Measurements from ENCODE around the gene SLC6A4. TPM values are rescaled to one million over a fixed set of nuclear protein-coding genes. Genes with fewer than 3 reads are reported as not detected.

The SLC6A4 gene
- total and polyA plus RNA-seq, 2 experiments from 2014 or later = 0.06 to 0.14 TPM

DNA sequence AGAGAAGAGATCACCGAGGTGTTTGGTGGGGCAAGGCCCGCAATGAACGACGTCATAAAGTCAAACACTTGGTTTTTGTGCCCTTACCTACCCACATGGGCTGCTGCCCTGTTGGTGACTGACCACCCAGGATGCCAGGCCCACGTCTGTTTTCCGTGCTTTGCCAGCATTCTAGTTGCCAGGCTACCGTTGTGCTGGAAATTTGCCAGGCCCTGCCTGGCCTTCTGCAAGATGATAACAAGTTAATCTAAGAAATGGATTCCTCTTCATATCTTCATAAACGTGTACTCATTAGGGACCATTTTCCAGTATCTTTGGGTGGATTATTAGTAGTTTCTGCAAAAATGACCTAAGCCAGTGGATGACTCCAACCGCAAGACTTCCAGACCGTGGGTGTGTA lies 35.4 kb downstream of the SLC6A4 start (continued):
- TF ChIP-seq, protein P1, sequence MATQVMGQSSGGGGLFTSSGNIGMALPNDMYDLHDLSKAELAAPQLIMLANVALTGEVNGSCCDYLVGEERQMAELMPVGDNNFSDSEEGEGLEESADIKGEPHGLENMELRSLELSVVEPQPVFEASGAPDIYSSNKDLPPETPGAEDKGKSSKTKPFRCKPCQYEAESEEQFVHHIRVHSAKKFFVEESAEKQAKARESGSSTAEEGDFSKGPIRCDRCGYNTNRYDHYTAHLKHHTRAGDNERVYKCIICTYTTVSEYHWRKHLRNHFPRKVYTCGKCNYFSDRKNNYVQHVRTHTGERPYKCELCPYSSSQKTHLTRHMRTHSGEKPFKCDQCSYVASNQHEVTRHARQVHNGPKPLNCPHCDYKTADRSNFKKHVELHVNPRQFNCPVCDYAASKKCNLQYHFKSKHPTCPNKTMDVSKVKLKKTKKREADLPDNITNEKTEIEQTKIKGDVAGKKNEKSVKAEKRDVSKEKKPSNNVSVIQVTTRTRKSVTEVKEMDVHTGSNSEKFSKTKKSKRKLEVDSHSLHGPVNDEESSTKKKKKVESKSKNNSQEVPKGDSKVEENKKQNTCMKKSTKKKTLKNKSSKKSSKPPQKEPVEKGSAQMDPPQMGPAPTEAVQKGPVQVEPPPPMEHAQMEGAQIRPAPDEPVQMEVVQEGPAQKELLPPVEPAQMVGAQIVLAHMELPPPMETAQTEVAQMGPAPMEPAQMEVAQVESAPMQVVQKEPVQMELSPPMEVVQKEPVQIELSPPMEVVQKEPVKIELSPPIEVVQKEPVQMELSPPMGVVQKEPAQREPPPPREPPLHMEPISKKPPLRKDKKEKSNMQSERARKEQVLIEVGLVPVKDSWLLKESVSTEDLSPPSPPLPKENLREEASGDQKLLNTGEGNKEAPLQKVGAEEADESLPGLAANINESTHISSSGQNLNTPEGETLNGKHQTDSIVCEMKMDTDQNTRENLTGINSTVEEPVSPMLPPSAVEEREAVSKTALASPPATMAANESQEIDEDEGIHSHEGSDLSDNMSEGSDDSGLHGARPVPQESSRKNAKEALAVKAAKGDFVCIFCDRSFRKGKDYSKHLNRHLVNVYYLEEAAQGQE (IDR thresholded peaks at IDR 0.05; ENCODE audit: unreplicated experiment) = no peak
- TF ChIP-seq JUNB (IDR thresholded peaks at IDR 0.05; ENCODE audit: unreplicated experiment) = no peak
- no peak for TF ChIP-seq POLR2AphosphoS5 (IDR thresholded peaks at IDR 0.05; ENCODE audit: low read depth)
- TF ChIP-seq, protein P2, sequence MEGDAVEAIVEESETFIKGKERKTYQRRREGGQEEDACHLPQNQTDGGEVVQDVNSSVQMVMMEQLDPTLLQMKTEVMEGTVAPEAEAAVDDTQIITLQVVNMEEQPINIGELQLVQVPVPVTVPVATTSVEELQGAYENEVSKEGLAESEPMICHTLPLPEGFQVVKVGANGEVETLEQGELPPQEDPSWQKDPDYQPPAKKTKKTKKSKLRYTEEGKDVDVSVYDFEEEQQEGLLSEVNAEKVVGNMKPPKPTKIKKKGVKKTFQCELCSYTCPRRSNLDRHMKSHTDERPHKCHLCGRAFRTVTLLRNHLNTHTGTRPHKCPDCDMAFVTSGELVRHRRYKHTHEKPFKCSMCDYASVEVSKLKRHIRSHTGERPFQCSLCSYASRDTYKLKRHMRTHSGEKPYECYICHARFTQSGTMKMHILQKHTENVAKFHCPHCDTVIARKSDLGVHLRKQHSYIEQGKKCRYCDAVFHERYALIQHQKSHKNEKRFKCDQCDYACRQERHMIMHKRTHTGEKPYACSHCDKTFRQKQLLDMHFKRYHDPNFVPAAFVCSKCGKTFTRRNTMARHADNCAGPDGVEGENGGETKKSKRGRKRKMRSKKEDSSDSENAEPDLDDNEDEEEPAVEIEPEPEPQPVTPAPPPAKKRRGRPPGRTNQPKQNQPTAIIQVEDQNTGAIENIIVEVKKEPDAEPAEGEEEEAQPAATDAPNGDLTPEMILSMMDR (conservative IDR thresholded peaks at IDR 0.05; ENCODE audit: low read depth in 2 of 2) = no peak
- no peak for TF ChIP-seq ZNF114 (CRISPR knock-in tag; IDR thresholded peaks at IDR 0.05)
- TF ChIP-seq STAT1 (IDR thresholded peaks at IDR 0.05; ENCODE audit: unreplicated experiment) = no peak
- no peak for TF ChIP-seq CREB1 (CRISPR knock-in tag; IDR thresholded peaks at IDR 0.05; ENCODE audit: low read depth)

DNA sequence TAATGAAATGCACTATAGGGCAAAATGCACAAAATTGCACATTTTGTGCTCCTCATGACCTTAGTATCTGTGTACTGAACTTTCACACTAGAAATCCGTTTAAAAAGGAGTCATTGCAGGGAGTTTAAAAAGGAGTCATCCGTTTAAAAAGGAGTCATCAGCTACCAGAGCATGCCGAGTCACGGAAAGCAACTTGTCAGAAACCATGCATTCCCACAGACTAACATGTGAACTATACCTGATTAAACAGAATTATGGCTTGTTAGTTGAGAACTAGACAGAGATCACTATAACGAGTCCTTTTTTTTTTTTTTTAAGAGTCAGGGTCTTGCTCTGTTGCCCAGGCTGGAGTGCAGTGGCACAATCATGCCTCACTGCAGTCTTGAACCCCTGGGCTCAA lies 35.9 kb downstream of the SLC6A4 start:
- Histone ChIP-seq H3K27ac (ENCODE audit: low read depth) (no peak overlapping the region), H3F3A (replicated peaks; ENCODE audit: low read depth) (no peaks in the 10 kb centered on the region), H3K4me2 (no peak overlapping the region), H3K9me2 (ENCODE audit: insufficient read depth) (no peaks in the 10 kb centered on the region), H2AFZ (no peak overlapping the region), H3K27me3 (ENCODE audit: insufficient read depth) (no peaks in the 10 kb centered on the region), H3K4me1 (ENCODE audit: insufficient read depth) (no peaks in the 10 kb centered on the region), H3K79me2 (replicated peaks; ENCODE audit: insufficient read depth) (no peaks in the 10 kb centered on the region), H4K20me1 (replicated peaks; ENCODE audit: insufficient read depth) (no peaks in the 10 kb centered on the region), H3K4me3 (no peak overlapping the region), H3K36me3 (ENCODE audit: insufficient read depth) (no peaks in the 10 kb centered on the region)
- H3K27ac Mint-ChIP-seq = no peak overlapping the region
- no peaks in the 10 kb centered on the region for H3K36me3 Mint-ChIP-seq (ENCODE audit: low read depth)
- no peak overlapping the region for H3K4me3 Mint-ChIP-seq
- peaks cover 7% of the 10 kb centered on the region for H3K27me3 Mint-ChIP-seq (ENCODE audit: insufficient read depth, low read depth, poor library complexity)
- H3K4me1 Mint-ChIP-seq = peaks cover 4% of the 10 kb centered on the region; the same call in 1 of the 3 replicates
- no peaks in the 10 kb centered on the region for H3K9me3 Mint-ChIP-seq
- DNase-seq (ENCODE audit: low spot score) (no peak), ATAC-seq (no peak)
- TF ChIP-seq, protein P3, sequence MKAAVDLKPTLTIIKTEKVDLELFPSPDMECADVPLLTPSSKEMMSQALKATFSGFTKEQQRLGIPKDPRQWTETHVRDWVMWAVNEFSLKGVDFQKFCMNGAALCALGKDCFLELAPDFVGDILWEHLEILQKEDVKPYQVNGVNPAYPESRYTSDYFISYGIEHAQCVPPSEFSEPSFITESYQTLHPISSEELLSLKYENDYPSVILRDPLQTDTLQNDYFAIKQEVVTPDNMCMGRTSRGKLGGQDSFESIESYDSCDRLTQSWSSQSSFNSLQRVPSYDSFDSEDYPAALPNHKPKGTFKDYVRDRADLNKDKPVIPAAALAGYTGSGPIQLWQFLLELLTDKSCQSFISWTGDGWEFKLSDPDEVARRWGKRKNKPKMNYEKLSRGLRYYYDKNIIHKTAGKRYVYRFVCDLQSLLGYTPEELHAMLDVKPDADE (IDR thresholded peaks at IDR 0.05) = no peak
- TF ChIP-seq EZH2 (IDR thresholded peaks at IDR 0.05; ENCODE audit: low read depth, unreplicated experiment) = no peak
- no peak for TF ChIP-seq POLR2AphosphoS5 (IDR thresholded peaks at IDR 0.05; ENCODE audit: low read depth)
- no peak for TF ChIP-seq ZNF114 (CRISPR knock-in tag; IDR thresholded peaks at IDR 0.05)
- no peak for TF ChIP-seq EZH2phosphoT487 (IDR thresholded peaks at IDR 0.05; ENCODE audit: unreplicated experiment)
- no peak for TF ChIP-seq STAT1 (IDR thresholded peaks at IDR 0.05; ENCODE audit: unreplicated experiment)
- TF ChIP-seq, protein P2 (conservative IDR thresholded peaks at IDR 0.05; ENCODE audit: low read depth in 2 of 2) = no peak
- no peak for TF ChIP-seq NANOG (IDR thresholded peaks at IDR 0.05; ENCODE audit: borderline replicate concordance)
